Measurements from ENCODE around the gene UST. TPM values are rescaled to one million over a fixed set of nuclear protein-coding genes. Genes with fewer than 3 reads are reported as not detected.

The UST gene
- total RNA-seq, 1 experiment from 2014 or later, result 32.1 TPM

GRCh38 chr6:148964467-148964866, 217.6 kb downstream of the UST start (continued):
- TF ChIP-seq STAT6 (CRISPR knock-in tag; conservative IDR thresholded peaks at IDR 0.05; ENCODE audit: low read depth), result no peak
- no peak for TF ChIP-seq RELA (CRISPR knock-in tag; IDR thresholded peaks at IDR 0.05; ENCODE audit: borderline replicate concordance)

DNA sequence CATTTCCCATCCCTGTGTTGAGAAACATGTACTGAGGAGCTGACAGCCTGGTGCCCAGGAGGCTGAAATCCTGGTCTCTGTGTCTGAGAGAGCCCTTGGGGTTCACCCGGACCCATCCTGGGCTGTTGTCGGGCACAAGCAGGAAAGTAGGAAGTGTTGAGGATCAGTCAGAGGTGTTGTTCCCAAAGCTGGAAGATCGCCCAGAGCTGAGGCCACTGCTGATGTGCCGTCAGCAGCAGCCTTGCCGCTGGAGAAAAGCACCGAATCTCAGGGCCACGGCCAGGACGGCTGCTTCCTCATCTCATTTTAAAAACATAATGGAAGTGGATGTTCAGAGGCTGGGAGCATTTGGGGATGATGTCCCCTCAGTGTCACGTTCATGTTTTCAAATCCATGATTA, 218.5 kb downstream of the UST start:
- Mint-ChIP-seq H3K36me3 (peaks cover 29% of the 10 kb centered on the region), H3K27me3 (ENCODE audit: low read depth) (no peaks in the 10 kb centered on the region), H3K27ac (peak overlapping the region; percentile 89), H3K4me1 (peaks cover 92% of the 10 kb centered on the region), H3K9me3 (no peaks in the 10 kb centered on the region), H3K4me3 (no peak overlapping the region)
- no peak for DNase-seq (ENCODE audit: low spot score)
- POLR2A ChIA-PET, result no interaction called here
- CTCF ChIA-PET, result no interaction called here
- TF ChIP-seq, protein P1, sequence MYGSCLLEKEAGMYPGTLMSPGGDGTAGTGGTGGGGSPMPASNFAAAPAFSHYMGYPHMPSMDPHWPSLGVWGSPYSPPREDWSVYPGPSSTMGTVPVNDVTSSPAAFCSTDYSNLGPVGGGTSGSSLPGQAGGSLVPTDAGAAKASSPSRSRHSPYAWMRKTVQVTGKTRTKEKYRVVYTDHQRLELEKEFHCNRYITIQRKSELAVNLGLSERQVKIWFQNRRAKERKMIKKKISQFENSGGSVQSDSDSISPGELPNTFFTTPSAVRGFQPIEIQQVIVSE (CRISPR knock-in tag; IDR thresholded peaks at IDR 0.05; ENCODE audit: borderline replicate concordance), result no peak
- TF ChIP-seq NFYB (CRISPR knock-in tag; conservative IDR thresholded peaks at IDR 0.05; ENCODE audit: low read depth), result no peak
- TF ChIP-seq, protein P2, sequence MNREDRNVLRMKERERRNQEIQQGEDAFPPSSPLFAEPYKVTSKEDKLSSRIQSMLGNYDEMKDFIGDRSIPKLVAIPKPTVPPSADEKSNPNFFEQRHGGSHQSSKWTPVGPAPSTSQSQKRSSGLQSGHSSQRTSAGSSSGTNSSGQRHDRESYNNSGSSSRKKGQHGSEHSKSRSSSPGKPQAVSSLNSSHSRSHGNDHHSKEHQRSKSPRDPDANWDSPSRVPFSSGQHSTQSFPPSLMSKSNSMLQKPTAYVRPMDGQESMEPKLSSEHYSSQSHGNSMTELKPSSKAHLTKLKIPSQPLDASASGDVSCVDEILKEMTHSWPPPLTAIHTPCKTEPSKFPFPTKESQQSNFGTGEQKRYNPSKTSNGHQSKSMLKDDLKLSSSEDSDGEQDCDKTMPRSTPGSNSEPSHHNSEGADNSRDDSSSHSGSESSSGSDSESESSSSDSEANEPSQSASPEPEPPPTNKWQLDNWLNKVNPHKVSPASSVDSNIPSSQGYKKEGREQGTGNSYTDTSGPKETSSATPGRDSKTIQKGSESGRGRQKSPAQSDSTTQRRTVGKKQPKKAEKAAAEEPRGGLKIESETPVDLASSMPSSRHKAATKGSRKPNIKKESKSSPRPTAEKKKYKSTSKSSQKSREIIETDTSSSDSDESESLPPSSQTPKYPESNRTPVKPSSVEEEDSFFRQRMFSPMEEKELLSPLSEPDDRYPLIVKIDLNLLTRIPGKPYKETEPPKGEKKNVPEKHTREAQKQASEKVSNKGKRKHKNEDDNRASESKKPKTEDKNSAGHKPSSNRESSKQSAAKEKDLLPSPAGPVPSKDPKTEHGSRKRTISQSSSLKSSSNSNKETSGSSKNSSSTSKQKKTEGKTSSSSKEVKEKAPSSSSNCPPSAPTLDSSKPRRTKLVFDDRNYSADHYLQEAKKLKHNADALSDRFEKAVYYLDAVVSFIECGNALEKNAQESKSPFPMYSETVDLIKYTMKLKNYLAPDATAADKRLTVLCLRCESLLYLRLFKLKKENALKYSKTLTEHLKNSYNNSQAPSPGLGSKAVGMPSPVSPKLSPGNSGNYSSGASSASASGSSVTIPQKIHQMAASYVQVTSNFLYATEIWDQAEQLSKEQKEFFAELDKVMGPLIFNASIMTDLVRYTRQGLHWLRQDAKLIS (CRISPR knock-in tag; IDR thresholded peaks at IDR 0.05; ENCODE audit: borderline replicate concordance), result no peak
- no peak for TF ChIP-seq MLX (CRISPR knock-in tag; IDR thresholded peaks at IDR 0.05)
- TF ChIP-seq, protein P3, sequence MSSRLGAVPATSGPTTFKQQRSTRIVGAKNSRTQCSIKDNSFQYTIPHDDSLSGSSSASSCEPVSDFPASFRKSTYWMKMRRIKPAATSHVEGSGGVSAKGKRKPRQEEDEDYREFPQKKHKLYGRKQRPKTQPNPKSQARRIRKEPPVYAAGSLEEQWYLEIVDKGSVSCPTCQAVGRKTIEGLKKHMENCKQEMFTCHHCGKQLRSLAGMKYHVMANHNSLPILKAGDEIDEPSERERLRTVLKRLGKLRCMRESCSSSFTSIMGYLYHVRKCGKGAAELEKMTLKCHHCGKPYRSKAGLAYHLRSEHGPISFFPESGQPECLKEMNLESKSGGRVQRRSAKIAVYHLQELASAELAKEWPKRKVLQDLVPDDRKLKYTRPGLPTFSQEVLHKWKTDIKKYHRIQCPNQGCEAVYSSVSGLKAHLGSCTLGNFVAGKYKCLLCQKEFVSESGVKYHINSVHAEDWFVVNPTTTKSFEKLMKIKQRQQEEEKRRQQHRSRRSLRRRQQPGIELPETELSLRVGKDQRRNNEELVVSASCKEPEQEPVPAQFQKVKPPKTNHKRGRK (CRISPR knock-in tag; IDR thresholded peaks at IDR 0.05; ENCODE audit: borderline replicate concordance), result no peak
- TF ChIP-seq SMAD4 (CRISPR knock-in tag; IDR thresholded peaks at IDR 0.05), result no peak
- no peak for TF ChIP-seq HMGXB4 (CRISPR knock-in tag; IDR thresholded peaks at IDR 0.05)
- no peak for TF ChIP-seq ZNF416 (CRISPR knock-in tag; IDR thresholded peaks at IDR 0.05)
- TF ChIP-seq EMX1 (CRISPR knock-in tag; IDR thresholded peaks at IDR 0.05), result no peak
- TF ChIP-seq ZNF219 (CRISPR knock-in tag; IDR thresholded peaks at IDR 0.05; ENCODE audit: borderline replicate concordance), result no peak
- TF ChIP-seq ZNF423 (CRISPR knock-in tag; IDR thresholded peaks at IDR 0.05), result no peak
- TF ChIP-seq SP1 (CRISPR knock-in tag; conservative IDR thresholded peaks at IDR 0.05), result no peak
- no peak for TF ChIP-seq STAT6 (CRISPR knock-in tag; conservative IDR thresholded peaks at IDR 0.05; ENCODE audit: low read depth)
- TF ChIP-seq ETV6 (CRISPR knock-in tag; IDR thresholded peaks at IDR 0.05), result no peak
- no peak for ATAC-seq

Data from WTC11 (cell line).